Hepatic stellate cell (primary cell): ENCODE data around the gene ZSCAN31.

Source experiments
- DNase-seq: peaks from one replicate; pipeline ENCODE4 v3.0.0; 2011; ENCODE audit warnings: low spot score

The ZSCAN31 gene

GRCh38 chr6:28353356-28353755, 17.4 kb upstream of the ZSCAN31 start:
- no peak for DNase-seq

GRCh38 chr6:28351493-28351925, 15.6 kb upstream of the ZSCAN31 start:
- no peak for DNase-seq

- no peak for DNase-seq
Observed at GRCh38 chr6:28351087-28351486, 15.1 kb upstream of the ZSCAN31 start.

DNA sequence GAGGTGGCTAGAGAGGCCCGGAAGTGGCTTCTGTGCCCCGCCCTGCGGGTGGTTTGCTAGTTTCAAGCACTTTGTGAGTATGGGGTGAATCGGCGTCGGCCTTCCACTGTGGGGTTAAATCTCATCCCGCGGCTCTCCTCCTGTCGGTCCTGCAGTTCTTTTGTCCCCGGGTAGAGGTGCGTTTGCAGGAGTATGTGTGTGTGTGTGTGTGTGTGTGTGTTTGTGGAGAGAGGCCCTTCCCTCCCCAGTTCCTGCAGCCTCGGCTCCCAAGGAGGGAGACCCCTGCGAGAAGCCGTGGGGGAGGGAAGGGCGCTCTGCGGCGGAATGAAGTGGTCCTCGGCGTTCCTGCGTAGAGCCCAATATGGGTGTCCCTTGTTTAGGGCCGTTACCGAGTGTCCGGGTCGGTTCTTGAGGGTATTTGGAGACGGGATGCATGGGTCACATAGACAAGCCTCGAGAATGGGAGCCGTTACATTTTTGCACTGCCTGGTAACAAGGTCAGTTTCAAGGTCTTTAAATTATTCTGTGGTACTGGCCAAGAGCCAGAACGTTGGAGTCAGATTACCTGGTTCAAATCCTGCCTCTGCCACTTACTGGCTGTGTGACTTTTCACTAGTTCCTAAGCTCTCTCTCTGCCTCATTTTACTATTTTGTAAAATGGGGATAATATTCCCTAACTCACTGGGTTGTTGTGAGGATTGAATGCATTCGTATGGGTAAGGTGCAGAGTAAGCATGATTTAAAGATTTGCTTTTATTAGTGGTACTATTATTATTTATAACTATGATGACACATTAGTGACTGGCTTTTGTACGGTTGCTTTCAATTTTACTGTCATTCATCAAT, 14.2 kb upstream of the ZSCAN31 start, which contains the start of gene ZKSCAN3:
ZKSCAN3 (plus strand) TSS at position 56 of the 846 bp plus-strand sequence. CDS start 9,640 bp downstream, outside the sequence.
- DNase-seq, result peak; percentile 75

- no peak for DNase-seq
Observed at GRCh38 chr6:28349344-28349891, 13.5 kb upstream of the ZSCAN31 start.

DNA sequence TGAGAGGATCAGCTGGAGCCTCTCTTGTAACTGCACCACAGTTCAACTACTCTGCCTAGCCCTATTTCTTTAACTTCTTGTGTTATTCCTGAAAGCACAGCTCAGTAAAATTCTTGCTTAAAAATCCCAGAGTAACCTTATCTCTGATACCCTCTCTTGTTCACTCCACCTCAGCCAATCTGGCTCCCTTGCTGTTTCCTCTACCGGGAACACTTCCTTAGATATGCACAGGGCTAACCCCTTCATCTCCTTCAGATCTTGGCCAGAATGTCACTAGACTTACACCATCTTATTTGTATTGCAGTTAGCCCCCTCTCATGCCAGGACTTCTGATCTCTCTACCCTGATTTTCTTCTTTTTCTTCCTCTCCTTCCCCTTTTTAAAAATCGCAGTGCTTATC, 11.2 kb upstream of the ZSCAN31 start:
- no peak for DNase-seq

GRCh38 chr6:28345201-28345600, 9.3 kb upstream of the ZSCAN31 start:
- no peak for DNase-seq

DNA sequence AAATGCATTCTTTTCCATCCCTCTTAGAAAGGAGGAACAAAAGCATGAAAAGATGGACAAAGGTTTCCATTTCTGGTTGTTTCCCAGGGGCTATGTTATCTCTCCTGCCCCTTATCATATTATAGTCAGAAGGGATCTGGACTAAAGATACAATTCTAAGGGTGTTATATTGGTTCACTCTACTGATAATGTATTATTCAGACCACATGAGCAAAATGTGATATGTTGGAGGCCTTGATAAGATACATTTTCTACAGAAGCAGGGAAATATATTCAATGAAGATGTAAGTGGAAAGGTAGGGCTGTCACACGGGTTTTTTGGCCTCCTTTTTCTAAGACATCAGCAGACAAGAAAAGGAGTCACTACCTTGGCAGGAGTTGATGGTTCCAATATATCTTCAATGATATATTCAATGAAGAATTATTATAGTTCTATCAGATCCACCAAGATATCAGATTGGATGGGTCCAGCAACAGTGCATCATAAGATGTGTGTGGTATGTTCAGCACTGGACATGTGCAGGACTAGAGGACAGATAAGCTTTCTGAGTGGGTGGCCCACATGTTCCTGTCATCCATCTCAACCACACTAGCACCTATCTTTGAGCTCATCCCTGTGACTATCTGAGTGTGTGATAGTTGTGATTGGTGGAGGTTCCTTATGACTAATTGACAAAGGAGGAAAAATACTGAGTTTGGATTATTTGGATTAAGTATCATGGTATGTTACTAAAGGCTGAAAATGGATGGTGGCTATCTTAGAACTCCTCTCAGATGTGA, 8.1 kb upstream of the ZSCAN31 start:
- DNase-seq, result no peak

GRCh38 chr6:28340310-28341095, 4.6 kb upstream of the ZSCAN31 start:
- DNase-seq, result no peak

DNA sequence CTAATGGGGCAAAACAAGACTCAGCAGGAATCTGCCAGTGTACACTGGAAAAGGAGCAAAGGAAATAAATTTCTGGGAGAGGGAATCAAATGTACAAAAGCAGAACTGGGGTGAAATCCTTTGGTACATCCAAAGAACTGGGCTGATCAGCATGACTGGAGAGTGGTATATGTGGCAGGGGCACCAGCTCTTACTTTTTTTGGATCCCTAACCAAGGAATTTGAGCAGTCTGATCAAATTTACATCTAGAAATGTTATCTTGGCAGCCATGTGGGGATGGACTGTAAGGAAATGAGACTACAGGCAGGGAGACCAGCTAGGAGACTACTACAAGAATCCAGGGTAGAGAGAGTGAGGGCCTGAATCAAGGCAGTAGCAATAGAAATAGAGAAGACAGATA, 1.2 kb upstream of the ZSCAN31 start:
- DNase-seq, result no peak

- no peak for DNase-seq
Observed at GRCh38 chr6:28336284-28337120, 554 bp upstream of the ZSCAN31 start.

DNA sequence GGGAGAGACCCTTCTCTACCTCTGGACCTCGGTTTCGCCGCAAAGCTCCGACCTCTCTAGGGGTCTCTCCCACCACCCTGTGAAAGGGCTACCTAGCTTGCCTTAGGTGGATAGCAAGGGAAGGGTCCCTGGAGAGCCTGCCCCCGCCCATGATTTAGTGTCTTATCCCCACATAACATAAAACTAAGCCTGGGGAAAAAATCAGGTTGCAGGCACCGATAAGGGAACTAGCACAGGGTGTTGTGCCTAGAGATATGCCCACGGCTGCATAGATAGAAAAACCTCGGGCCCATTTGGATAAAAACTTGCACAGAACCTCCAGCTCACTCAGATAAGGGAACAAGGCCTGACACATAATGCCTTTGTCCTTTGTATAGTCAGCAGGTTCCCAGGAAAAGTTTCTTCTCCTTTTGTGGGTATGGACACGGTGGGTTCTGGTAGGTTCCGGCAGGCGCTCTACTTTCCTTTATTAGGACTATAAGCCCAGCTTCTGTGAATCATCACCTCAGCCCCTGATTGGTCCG, 846 bp downstream of the ZSCAN31 start:
- DNase-seq, result no peak

DNA sequence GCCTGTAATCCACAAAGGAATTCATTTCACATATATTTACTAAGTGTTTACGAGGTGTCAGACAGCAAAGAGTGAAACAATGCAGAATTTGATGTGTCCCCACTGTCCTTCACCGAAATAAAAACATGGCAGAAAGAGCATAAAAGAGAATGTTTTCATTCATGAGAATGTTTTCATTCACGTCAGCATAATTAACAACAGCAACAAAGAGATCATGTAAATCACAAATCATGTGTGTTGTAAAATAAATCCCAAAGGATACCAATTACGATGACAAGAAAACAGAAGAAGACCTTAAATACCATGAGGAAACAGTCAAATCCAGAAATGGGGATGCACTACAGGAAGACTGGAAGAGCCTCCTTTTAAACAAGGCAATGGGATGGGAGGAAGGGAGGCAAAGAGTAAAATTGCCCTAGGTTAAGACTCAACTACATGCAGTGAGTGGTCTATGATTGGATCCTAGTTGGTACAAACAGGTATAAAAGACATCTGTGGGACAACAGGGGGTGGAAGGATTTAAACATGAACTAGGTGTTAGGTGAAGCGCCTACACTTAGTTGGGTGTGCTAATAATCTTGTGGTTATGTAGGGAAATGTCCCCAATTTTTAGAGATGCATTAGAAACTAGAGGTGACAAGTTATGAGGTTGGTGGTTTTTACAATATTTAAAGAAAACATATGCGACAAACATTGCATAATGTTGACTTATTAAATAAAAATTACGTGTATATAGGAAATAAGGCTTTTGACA, 1.5 kb downstream of the ZSCAN31 start:
- no peak for DNase-seq

GRCh38 chr6:28333599-28334018, 2.3 kb downstream of the ZSCAN31 start:
- no peak for DNase-seq

GRCh38 chr6:28333047-28333446, 2.9 kb downstream of the ZSCAN31 start:
- no peak for DNase-seq

DNA sequence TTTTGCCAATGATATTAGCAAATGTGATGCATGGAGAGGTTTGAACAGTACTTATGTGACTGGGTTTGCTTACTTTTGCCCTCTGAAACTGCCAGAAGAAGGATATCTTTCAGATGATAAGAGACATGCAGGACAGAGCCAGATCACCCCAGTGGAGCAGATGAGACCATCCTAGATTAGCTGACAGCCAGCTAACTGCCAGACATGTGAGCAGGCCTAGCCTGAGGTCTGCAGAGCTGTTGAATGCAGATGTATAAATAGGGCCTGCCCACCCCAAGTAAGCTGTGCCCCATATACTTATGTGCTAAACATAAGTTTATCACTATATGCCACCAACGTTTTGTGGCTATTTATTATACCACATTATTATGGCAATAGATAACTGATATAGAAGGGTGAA, 5.9 kb downstream of the ZSCAN31 start:
- DNase-seq, result no peak

DNA sequence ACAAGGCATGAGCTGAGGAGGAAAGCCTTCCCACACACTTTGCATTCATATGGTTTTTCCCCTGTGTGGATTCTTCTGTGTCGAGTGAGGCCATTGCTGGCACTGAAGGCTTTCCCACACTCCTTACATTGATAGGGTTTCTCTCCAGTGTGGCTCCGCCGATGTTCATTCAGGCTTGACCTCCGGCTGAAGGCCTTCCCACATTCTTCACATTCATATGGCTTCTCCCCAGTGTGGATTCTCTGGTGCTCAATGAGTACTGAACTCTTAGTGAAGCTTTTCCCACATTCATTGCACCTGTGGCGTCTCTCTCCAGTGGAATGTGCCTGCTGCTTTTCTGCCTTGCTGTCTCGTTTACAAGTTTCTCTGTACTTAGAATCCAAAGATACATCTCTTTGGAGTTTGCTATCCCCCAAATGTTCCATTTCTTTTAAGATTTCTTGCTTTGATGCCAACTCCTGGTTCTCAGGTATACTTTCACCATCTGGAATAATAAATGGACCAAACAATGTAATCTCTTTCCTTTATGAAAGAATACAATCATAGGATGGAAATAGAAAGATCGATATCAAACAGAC, 9.5 kb downstream of the ZSCAN31 start:
- no peak for DNase-seq

GRCh38 chr6:28323813-28324424, 12.0 kb downstream of the ZSCAN31 start:
- DNase-seq, result no peak

GRCh38 chr6:28322661-28323060, 13.3 kb downstream of the ZSCAN31 start:
- no peak for DNase-seq
